ENCODE results near the gene SLK.

Gene SLK

DNA sequence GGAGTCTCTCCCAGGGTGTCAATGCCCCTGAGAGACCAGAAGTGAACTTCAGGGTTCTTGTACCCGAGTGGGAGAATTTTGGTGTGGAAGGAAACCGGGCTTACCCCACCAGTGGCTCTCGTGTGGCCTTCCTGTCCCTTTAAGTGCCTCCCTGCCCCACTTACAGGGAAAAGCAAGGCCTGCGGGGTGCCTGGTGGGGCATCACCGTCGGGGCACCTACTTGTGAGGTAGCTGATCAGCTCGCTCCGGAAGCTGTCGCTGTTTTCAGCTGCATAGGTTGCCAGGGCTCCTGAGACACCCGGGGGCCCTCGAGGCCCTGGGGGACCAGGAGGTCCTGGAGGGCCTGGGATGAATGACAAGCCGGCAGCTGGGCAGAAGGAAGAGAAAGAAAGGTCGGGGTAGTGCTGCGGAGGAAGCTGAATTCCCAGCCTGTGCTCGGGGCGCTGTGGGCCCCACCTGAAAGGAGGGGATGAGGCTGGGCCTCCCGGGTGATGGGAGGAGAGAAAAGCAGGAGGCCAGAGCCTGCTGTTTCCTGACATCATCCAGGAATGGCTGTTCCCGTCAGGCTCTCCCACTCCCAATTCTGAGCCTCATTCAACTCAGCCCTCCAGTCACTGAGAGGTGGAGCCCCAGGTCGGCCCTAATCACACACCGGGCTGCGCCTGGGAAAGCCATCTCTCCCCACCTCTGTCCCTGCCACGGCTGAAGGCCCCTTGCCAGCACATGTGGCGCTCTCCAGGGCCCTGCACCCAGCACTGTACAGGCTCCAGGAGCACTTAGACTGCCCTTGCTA lies 67.7 kb downstream of the SLK start:
- no peak overlapping the region for H2AFZ ChIP-seq
- no peak overlapping the region for H3K27ac ChIP-seq
- no peaks in the 10 kb centered on the region for H3K27me3 ChIP-seq (ENCODE audit: control insufficient read depth, insufficient read depth, low read length)
- H3K4me3 ChIP-seq (ENCODE audit: low read depth, low read length) = no peak overlapping the region
- H3K79me2 ChIP-seq = no peaks in the 10 kb centered on the region
- no peaks in the 10 kb centered on the region for H3K4me1 ChIP-seq
- no peak overlapping the region for H3K4me2 ChIP-seq (ENCODE audit: low read length)
- H3K36me3 ChIP-seq (ENCODE audit: control insufficient read depth, insufficient read depth, low read length) = no peaks in the 10 kb centered on the region
- no peak for TF ChIP-seq CTCF (IDR thresholded peaks at IDR 0.05)
- H3K9ac ChIP-seq = no peak overlapping the region
- no peaks in the 10 kb centered on the region for H3K9me3 ChIP-seq (ENCODE audit: control insufficient read depth, low read length)

GRCh38 chr10:104035194-104036068 lies 68.5 kb downstream of the SLK start:
- no peak overlapping the region for H3K9ac ChIP-seq
- H2AFZ ChIP-seq = no peak overlapping the region
- H3K27ac ChIP-seq = no peak overlapping the region
- no peaks in the 10 kb centered on the region for H3K36me3 ChIP-seq (ENCODE audit: control insufficient read depth, insufficient read depth, low read length)
- no peaks in the 10 kb centered on the region for H3K79me2 ChIP-seq
- no peak overlapping the region for H3K4me3 ChIP-seq (ENCODE audit: low read depth, low read length)
- H3K4me2 ChIP-seq (ENCODE audit: low read length) = no peak overlapping the region
- H3K27me3 ChIP-seq (ENCODE audit: control insufficient read depth, insufficient read depth, low read length) = no peaks in the 10 kb centered on the region
- H3K4me1 ChIP-seq = no peaks in the 10 kb centered on the region
- H3K9me3 ChIP-seq (ENCODE audit: control insufficient read depth, low read length) = no peaks in the 10 kb centered on the region
- no peak for TF ChIP-seq CTCF (IDR thresholded peaks at IDR 0.05)

GRCh38 chr10:104036069-104036384 lies 69.1 kb downstream of the SLK start:
- no peak for TF ChIP-seq CTCF (IDR thresholded peaks at IDR 0.05)
- H3K4me1 ChIP-seq = no peaks in the 10 kb centered on the region

DNA sequence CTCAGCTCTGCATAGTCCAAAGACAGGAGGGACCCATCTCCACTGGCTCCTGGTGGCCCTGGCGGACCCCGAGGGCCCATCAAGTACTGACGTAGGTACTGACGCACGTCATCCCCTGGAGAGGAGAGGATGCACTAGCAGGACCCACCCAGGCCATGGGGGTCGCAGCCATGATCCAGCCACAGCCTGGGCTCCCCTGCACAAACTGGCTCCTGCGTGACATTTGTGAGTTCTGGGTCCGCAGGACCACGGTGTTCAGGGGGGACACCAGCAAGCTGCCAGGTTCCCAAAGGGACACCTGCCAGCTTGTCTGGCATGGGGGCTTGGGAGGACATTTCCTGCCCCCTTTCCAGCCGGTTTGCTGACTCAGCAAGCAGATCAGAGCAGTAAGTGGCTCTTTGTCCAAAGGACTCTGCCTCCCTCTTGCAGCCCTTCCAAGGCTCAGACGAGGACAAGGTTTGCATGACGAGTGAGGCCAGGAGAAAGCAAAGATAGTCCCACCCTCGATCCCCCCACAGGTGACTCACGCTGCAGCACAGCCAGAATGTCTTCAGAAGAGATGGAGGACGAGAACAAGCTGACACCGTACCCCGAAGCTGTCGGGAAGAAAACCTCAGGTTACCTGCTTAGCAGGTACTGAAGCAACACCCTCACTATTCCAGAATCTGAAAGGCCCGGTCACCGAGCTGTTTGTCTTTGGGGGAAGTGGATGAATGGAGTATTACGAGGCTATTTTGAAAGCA lies 69.7 kb downstream of the SLK start:
- Histone ChIP-seq H3K27ac (no peak overlapping the region), H3K9ac (no peak overlapping the region), H3K4me2 (ENCODE audit: low read length) (no peak overlapping the region), H3K9me3 (ENCODE audit: control insufficient read depth, low read length) (no peaks in the 10 kb centered on the region), H3K4me3 (ENCODE audit: low read depth, low read length) (no peak overlapping the region), H3K79me2 (no peaks in the 10 kb centered on the region), H3K27me3 (ENCODE audit: control insufficient read depth, insufficient read depth, low read length) (no peaks in the 10 kb centered on the region), H3K36me3 (ENCODE audit: control insufficient read depth, insufficient read depth, low read length) (no peaks in the 10 kb centered on the region), H3K4me1 (no peaks in the 10 kb centered on the region), H2AFZ (no peak overlapping the region)
- TF ChIP-seq CTCF (IDR thresholded peaks at IDR 0.05) = no peak

More at GRCh38 chr10:104036069-104036384, 69.1 kb downstream of the SLK start:
- Histone ChIP-seq H3K9me3 (ENCODE audit: control insufficient read depth, low read length) (no peaks in the 10 kb centered on the region), H3K4me2 (ENCODE audit: low read length) (no peak overlapping the region), H3K27ac (no peak overlapping the region), H3K79me2 (no peaks in the 10 kb centered on the region), H3K36me3 (ENCODE audit: control insufficient read depth, insufficient read depth, low read length) (no peaks in the 10 kb centered on the region), H2AFZ (no peak overlapping the region), H3K9ac (no peak overlapping the region), H3K4me3 (ENCODE audit: low read depth, low read length) (no peak overlapping the region), H3K27me3 (ENCODE audit: control insufficient read depth, insufficient read depth, low read length) (no peaks in the 10 kb centered on the region)

Measured in parathyroid adenoma (tissue), 2 donors.